Measurements from ENCODE around the gene GFI1. TPM values are rescaled to one million over a fixed set of nuclear protein-coding genes. Genes with fewer than 3 reads are reported as not detected.

Gene GFI1
- total RNA-seq, 4 donors from 2014 or later: 0.26 to 2.4 (median 0.95) TPM; not detected in 1

DNA sequence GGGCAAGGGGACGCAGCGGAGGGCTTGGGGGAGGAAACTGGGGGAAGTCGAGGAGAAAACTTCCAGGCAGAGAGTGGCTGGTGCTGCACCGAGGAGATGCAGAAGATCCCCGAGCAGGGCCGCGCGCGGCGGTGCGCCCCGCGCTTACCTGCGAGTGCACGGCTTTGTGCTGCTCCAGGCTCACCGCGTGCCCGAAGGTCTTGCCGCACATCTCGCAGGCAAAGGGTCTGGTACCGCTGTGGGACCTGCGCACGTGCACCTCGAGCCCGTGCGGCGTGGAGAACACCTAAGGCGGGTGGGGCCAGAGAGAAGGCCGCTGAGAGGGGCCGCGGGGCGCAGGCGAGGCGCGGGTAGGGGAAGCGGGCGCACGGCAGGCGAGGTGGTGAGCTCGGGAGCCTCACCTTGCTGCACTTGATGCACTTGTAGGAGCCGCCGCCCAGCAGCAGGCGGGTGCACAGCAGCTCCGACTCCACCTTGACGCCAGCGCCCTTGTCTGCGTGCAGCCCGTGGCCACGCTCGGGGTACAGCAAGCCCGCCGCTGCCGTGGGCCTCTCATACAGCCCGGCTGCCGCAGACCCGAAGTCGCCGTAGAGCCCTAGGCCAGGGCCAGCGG lies 6.4 kb downstream of the GFI1 start:
- peaks cover 0 to 35% of the 10 kb centered on the region in 2 donors for H3K4me1 ChIP-seq
- no peak for DNase-seq
- TF ChIP-seq, protein P1, sequence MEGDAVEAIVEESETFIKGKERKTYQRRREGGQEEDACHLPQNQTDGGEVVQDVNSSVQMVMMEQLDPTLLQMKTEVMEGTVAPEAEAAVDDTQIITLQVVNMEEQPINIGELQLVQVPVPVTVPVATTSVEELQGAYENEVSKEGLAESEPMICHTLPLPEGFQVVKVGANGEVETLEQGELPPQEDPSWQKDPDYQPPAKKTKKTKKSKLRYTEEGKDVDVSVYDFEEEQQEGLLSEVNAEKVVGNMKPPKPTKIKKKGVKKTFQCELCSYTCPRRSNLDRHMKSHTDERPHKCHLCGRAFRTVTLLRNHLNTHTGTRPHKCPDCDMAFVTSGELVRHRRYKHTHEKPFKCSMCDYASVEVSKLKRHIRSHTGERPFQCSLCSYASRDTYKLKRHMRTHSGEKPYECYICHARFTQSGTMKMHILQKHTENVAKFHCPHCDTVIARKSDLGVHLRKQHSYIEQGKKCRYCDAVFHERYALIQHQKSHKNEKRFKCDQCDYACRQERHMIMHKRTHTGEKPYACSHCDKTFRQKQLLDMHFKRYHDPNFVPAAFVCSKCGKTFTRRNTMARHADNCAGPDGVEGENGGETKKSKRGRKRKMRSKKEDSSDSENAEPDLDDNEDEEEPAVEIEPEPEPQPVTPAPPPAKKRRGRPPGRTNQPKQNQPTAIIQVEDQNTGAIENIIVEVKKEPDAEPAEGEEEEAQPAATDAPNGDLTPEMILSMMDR (IDR thresholded peaks at IDR 0.05): no peak
- no peak for TF ChIP-seq POLR2A (IDR thresholded peaks at IDR 0.05)
- H3K27ac ChIP-seq: no peak overlapping the region
- H3K9me3 ChIP-seq: no peaks in the 10 kb centered on the region
- intact Hi-C loops (cut with DNase I; ENCODE audit: low total_unique reads): no loop called here
- peaks cover 5 to 47% of the 10 kb centered on the region in 2 donors for H3K27me3 ChIP-seq
- no peak overlapping the region for H3K4me3 ChIP-seq
- no peaks in the 10 kb centered on the region for H3K36me3 ChIP-seq

DNA sequence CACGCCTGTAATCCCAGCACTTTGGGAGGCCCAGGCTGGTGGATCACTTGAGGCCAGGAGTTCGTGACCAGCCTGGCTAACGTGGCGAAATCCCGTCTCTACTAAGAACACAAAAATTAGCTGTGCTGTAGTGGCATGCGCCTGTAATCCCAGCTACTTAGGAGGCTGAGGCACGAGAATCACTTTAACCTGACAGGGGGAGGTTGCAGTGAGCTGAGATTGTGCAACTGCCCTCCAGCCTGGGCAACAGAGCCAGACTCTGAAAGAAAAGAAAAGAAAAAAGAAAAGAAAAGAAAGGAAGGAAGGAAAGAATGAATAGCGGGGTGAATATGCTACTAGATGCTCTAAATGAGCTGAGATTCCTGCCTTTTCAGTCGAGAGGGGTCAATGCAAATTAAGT lies 7.1 kb downstream of the GFI1 start:
- intact Hi-C loops (cut with DNase I; ENCODE audit: low total_unique reads): no loop called here
- TF ChIP-seq, protein P1 (IDR thresholded peaks at IDR 0.05): no peak
- peaks cover 0 to 28% of the 10 kb centered on the region in 2 donors for H3K4me1 ChIP-seq
- no peak overlapping the region for H3K4me3 ChIP-seq
- H3K9me3 ChIP-seq: no peaks in the 10 kb centered on the region
- no peak for DNase-seq
- peaks cover 5 to 40% of the 10 kb centered on the region in 2 donors for H3K27me3 ChIP-seq
- no peak overlapping the region for H3K27ac ChIP-seq
- H3K36me3 ChIP-seq: no peaks in the 10 kb centered on the region

DNA sequence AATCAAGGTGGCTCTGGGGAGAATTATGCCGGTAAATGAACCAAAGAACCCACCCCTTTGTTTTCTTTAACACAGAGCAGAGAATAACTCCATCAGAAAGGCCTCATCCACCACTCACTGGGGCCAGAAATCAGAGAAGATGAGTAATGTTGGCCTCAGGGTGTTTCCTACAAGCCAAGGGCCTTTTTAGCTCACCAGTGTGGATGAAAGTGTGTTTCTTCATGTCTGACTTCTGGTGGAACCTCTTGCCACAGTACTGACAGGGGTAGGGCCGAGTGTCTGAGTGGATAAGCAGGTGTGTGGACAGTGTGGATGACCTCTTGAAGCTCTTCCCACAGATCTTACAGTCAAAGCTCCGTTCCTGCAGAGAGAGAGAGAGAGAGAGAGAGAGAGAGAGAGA lies 8.3 kb downstream of the GFI1 start:
- H3K9me3 ChIP-seq: no peaks in the 10 kb centered on the region
- H3K4me1 ChIP-seq: peaks cover 0 to 18% of the 10 kb centered on the region in 2 donors
- H3K27ac ChIP-seq: no peak overlapping the region
- intact Hi-C loops (cut with DNase I; ENCODE audit: low total_unique reads): no loop called here
- peaks cover 0 to 29% of the 10 kb centered on the region in 2 donors for H3K27me3 ChIP-seq
- H3K4me3 ChIP-seq: no peak overlapping the region
- no peaks in the 10 kb centered on the region for H3K36me3 ChIP-seq
- TF ChIP-seq, protein P1 (IDR thresholded peaks at IDR 0.05): no peak
- no peak for TF ChIP-seq POLR2A (IDR thresholded peaks at IDR 0.05)
- DNase-seq: no peak

DNA sequence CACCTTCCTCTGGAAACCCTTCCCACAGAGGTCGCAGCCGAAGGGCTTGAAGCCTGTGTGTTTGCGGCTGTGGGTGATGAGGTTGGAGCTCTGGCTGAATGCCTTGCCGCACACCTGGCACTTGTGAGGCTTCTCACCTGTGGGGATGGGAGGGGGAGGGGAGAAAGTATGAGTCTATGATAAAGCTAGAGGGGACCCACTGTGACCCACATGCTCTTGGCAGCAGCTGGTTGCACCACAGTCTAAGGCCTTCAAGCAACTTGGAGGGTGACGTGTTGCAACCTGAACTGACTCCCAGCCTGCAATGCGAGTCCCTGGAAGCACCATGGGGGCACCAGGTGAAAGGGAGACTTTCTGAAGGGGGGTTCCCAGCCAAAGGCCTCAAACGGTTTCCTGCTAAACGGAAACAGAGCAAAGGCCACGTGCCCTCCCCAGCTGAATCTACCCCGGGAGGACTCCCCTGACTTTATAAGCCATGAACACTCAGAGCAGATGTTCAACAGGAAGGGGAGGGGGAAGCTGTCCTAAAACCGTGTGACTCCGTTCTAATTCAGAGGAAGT lies 10.6 kb downstream of the GFI1 start:
- H3K4me1 ChIP-seq: peaks cover 0 to 5% of the 10 kb centered on the region in 2 donors
- H3K9me3 ChIP-seq: no peaks in the 10 kb centered on the region
- H3K27me3 ChIP-seq: peaks cover 0 to 9% of the 10 kb centered on the region in 2 donors
- intact Hi-C loops (cut with DNase I; ENCODE audit: low total_unique reads): no loop called here
- no peak overlapping the region for H3K27ac ChIP-seq
- H3K36me3 ChIP-seq: no peaks in the 10 kb centered on the region
- no peak overlapping the region for H3K4me3 ChIP-seq
- DNase-seq: no peak
- TF ChIP-seq, protein P1 (IDR thresholded peaks at IDR 0.05): no peak
- no peak for TF ChIP-seq POLR2A (IDR thresholded peaks at IDR 0.05)

DNA sequence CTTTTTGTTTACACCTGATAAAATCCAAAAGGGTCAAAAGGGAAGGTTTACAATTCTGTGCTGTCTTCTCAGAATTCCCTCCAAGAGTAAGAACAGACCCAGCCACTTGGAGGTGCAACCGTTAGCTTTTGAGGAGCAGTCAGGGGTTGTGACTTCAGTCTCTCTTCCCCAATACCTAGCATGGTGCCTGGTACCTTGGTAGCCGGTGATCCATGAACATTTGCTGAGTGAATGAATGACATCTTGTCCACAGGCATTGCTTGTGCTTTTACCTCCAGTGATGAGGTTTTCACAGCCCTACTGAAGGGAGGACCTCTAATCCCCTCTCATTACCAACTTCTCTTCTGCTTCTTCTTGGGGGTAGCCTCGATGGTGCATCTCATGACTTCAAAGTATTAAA lies 11.7 kb downstream of the GFI1 start:
- intact Hi-C loops (cut with DNase I; ENCODE audit: low total_unique reads): no loop called here

More for the DNA sequence above, 11.7 kb downstream of the GFI1 start:
- no peaks in the 10 kb centered on the region for H3K4me1 ChIP-seq
- no peaks in the 10 kb centered on the region for H3K9me3 ChIP-seq
- H3K4me3 ChIP-seq: no peak overlapping the region
- no peak overlapping the region for H3K27ac ChIP-seq
- no peak for TF ChIP-seq POLR2A (IDR thresholded peaks at IDR 0.05)
- TF ChIP-seq, protein P1 (IDR thresholded peaks at IDR 0.05): no peak
- DNase-seq: no peak
- peaks cover 0 to 1% of the 10 kb centered on the region in 2 donors for H3K27me3 ChIP-seq
- no peaks in the 10 kb centered on the region for H3K36me3 ChIP-seq

Data from uterus (tissue), 4 donors.